Mesodermal cell (in vitro differentiated cells): ENCODE data around the gene INPP4B.

Source experiments
- H3K27ac ChIP-seq: 2 replicates; pipeline ENCODE4 v1.7.0; 2013; ENCODE audit warnings: mild to moderate bottlenecking, low read depth, low read length, moderate library complexity; ENCODE audit not compliant: severe bottlenecking
- H3K36me3 ChIP-seq: 2 replicates; pipeline ENCODE4 v1.7.1; 2013; ENCODE audit warnings: mild to moderate bottlenecking, low read length, moderate library complexity; ENCODE audit not compliant: control insufficient read depth, insufficient read depth
- H3K4me1 ChIP-seq: one replicate; pipeline ENCODE4 v1.7.1; 2013; ENCODE audit warnings: mild to moderate bottlenecking, low read length; ENCODE audit not compliant: insufficient read depth, control insufficient read depth, poor library complexity, severe bottlenecking
- H3K4me3 ChIP-seq: 2 replicates; pipeline ENCODE4 v1.7.0; 2013; ENCODE audit warnings: low read length, control low read depth, mild to moderate bottlenecking; ENCODE audit not compliant: insufficient read depth, poor library complexity, severe bottlenecking; ENCODE audit errors: extremely low read depth
- H3K9me3 ChIP-seq: 2 replicates; pipeline ENCODE4 v1.7.1; 2013; ENCODE audit warnings: mild to moderate bottlenecking, low read length, moderate library complexity; ENCODE audit not compliant: control insufficient read depth
- WGBS, 2 experiments: methylation state at CpG; one replicate each; pipeline ENCODE4 v1.1.5; 2013; ENCODE audit warnings: missing lambda C conversion rate in 2 of 2; ENCODE audit not compliant: insufficient coverage in 2 of 2; 5-methylcytosine and 5-hydroxymethylcytosine counted together

The INPP4B gene

DNA sequence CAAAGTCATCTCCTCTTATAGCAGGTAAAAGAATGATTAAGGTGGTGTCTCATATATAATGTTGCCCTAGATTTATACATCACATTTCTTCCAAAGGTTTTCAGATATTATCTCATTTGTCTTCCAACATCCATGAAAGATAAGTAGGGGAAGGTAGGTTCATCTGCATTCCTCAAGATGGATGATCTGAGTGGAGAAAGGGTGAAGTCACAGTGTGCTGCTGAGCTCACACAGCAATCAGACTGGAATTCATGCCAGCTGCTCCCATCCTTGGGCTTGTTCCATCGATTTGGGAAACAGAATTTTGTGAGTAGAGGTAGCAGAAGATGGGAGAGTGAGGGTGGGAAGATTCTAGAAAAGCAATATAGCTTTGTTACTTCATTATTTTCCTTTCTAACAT is 482.4 kb downstream of the INPP4B start:
- Histone ChIP-seq H3K9me3 (no peaks in the 10 kb centered on the region), H3K4me1 (no peaks in the 10 kb centered on the region), H3K36me3 (no peaks in the 10 kb centered on the region), H3K27ac (no peak overlapping the region), H3K4me3 (no peak overlapping the region)
- WGBS, 2 experiments: 50% methylated on average over 1 of the region's 1 CpG; no CpG with 5 or more reads in 1 of the 2 experiments

DNA sequence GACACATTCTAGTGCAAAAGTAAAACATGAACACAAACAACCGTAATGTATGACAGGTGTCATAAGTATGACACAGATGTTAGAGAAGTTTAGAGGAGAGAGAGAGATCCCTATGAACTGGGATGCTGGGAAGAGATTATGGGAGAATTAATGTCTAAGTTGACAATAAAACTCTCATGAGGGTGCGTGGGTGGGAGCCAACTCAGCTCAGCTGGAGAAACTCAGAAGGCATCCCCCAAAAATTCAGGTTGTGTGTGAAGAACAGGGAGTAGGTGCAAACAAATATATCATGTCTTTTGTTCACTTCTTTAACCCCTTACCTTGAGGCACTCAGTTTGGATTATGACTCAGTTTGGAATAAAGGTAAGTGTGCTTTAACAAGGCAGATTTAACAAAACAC is 484.1 kb downstream of the INPP4B start:
- Histone ChIP-seq H3K36me3 (no peaks in the 10 kb centered on the region), H3K4me1 (no peaks in the 10 kb centered on the region), H3K27ac (no peak overlapping the region), H3K4me3 (no peak overlapping the region), H3K9me3 (no peaks in the 10 kb centered on the region)
- 90 to 100% methylated on average over 1 of the region's 2 CpGs for WGBS, 2 experiments

DNA sequence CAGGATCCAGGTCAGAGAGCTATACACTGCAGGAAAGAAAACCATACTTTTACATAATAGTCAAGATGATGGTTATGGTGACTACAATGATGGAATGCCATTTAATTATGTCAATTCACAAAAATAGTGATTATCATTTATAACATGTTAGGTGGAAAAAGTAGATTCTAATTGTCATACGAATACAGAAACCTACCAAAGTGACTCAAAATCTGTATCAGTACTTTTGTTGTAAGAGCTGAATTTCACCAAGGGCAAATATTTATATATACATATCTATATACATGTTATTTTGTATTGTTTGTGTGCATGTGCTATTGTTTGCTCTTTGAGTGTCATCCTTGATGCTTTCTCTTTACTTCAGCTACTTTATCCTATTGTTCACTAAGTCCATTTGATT is 485.4 kb downstream of the INPP4B start:
- Histone ChIP-seq H3K4me1 (no peaks in the 10 kb centered on the region), H3K36me3 (no peaks in the 10 kb centered on the region), H3K4me3 (no peak overlapping the region), H3K9me3 (no peaks in the 10 kb centered on the region), H3K27ac (no peak overlapping the region)
- no CpG with 5 or more reads among the region's 1 CpG for WGBS, 2 experiments

DNA sequence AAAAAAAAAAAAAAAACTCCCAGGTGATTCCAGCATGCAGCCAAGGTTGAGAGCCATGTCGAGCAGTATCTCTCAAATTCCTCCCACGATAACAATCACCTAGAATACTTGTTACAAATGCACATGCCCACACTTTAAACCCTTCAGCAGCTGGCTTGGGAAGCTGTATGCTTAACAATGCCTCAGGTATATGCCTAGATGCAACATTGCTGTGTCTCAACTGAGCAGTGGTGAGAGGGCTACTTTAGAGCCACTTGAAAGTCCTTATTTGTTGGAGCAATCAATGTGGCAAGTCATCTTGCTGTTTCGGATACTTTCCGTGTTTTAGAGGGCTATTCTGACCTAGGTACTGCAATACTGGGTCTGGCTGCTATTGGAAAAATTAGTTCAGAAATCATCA is 487.4 kb downstream of the INPP4B start:
- WGBS, 2 experiments: 88 to 100% methylated on average over 2 to 4 of the region's 4 CpGs
- Histone ChIP-seq H3K27ac (no peak overlapping the region), H3K36me3 (no peaks in the 10 kb centered on the region), H3K4me1 (no peaks in the 10 kb centered on the region), H3K9me3 (no peaks in the 10 kb centered on the region), H3K4me3 (no peak overlapping the region)

DNA sequence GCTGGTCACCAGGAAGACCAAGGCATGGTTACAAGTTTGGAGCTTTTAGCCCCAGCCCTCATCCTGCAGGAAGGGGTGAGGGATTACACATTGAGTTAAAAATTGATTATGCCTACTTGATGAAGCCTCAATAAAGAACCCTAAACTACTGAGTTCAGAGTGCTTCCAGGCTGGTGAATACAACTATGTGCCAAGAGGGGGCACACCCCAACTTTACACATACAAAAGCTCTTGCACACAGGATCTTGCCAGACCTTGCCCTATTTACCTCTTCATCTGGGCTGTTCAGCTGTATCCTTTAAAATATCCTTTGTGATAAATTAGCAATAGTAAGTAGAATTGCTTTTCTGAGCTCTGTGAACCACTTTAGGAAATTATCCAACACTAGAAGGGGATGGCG is 489.3 kb downstream of the INPP4B start:
- Histone ChIP-seq H3K27ac (no peak overlapping the region), H3K36me3 (no peaks in the 10 kb centered on the region), H3K4me1 (peaks cover 3% of the 10 kb centered on the region), H3K9me3 (no peaks in the 10 kb centered on the region), H3K4me3 (no peak overlapping the region)
- WGBS, 2 experiments: 88% methylated on average over 1 of the region's 1 CpG; no CpG with 5 or more reads in 1 of the 2 experiments

DNA sequence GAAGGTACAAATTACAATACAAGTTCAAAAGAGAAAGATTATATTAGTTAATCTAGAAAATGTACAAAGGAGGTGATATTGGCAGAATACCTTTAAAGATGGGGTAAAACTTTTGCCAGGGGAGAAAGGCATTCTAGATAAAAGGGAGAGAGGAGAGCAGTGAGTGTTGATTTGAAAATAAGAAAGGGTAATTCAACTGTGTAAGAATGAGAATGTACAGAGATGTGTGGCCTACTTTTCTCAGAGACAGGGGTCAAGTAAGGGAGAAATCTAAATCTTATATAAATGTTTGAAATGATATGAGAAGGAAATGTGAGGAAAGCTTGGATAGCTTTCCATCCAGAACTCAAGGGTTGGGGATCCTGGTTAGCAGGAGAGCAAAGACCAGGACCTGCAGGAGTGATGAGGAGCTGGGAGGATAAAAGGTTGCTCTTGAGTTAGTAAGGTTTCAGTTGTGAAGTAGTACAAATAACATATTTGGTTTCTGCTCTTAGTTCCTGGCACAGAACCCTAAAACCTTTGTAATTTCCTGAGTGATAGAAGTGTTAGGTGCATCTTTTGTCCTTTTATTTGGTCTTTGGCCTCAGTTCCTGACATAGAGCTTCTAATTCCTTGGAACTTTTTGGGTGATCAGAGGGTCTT is 489.9 kb downstream of the INPP4B start:
- Histone ChIP-seq H3K36me3 (no peaks in the 10 kb centered on the region), H3K9me3 (no peaks in the 10 kb centered on the region), H3K27ac (no peak overlapping the region), H3K4me1 (peaks cover 3% of the 10 kb centered on the region), H3K4me3 (no peak overlapping the region)

DNA sequence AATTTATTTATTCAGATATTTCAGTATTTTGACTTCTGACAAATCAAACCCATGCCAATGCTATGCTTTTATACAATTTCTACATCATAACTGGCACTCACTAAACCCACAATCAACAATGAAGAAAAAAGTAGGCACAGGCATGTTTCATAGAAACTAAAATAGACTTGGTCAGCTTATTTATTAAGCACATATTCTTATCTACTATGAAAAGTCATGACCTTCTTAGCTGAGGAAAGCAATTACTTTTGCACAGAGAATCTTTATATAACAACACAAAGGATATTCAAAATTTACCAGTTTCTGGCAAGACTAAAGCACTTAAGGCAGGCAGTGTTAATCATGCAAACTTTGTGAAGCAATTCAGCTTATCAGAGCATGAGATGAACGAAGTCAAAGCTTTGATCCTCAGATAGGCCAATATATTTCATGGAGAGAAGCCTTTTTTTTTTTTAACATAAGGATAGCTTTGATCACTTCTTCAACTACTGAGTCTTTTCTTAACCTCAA is 490.6 kb downstream of the INPP4B start:
- no peak overlapping the region for H3K27ac ChIP-seq
- no peaks in the 10 kb centered on the region for H3K9me3 ChIP-seq
- peaks cover 3% of the 10 kb centered on the region for H3K4me1 ChIP-seq
- no peak overlapping the region for H3K4me3 ChIP-seq
- WGBS, 2 experiments: 80% methylated on average over 1 of the region's 1 CpG; no CpG with 5 or more reads in 1 of the 2 experiments
- no peaks in the 10 kb centered on the region for H3K36me3 ChIP-seq

DNA sequence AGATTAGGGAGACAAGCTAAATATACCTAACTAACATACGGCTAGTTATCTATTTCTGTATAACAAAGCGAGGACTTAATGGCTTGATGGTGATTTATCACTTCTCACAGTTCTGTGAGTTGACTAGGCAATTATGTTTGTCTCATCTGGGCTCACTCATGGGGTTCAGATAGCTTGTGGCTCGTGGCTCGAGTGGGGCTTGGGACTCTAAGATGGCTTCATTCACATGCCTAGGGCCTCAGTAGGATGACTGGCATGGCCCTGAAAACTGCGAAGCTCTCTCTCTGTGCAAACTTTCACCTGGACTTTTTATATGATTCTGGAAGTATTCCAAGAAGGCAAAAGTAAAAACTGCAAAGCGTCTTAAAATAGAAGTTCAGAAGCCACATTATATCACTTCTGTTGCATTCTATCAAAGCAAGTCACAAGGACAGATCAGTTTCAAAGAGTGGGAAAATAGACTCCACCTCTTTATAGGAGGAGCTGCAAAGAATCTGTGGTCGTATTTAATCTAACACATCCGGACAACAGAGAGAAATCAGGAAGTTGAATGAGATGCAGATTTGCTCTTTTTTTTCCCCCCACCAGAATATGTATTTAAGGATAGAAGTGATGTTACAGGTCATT is 491.2 kb downstream of the INPP4B start:
- no peaks in the 10 kb centered on the region for H3K36me3 ChIP-seq
- H3K4me3 ChIP-seq: no peak overlapping the region
- H3K9me3 ChIP-seq: no peaks in the 10 kb centered on the region
- no peak overlapping the region for H3K27ac ChIP-seq
- WGBS, 2 experiments: 91 to 94% methylated on average over 4 of the region's 8 CpGs
- peaks cover 3% of the 10 kb centered on the region for H3K4me1 ChIP-seq

DNA sequence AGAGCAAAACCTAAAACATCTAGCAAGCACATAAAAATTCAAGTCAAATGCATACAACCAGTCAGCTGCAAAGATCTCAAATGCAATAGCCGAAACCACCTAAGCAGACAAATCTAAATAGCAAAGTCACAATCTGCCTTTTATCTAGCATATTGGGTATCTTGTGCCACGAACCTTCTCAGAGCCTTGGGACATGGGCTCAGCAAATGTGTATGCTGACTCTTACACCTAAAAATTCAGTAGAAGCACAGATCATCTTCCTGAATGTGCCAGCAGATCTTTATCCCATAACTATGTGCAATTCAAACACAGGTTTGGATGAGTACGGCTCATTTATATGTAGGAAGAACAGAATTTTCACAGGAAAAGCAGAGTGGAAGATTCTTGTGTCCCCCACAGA is 492.1 kb downstream of the INPP4B start:
- H3K9me3 ChIP-seq: no peaks in the 10 kb centered on the region
- WGBS, 2 experiments: 82 to 100% methylated on average over 2 to 3 of the region's 3 CpGs
- no peaks in the 10 kb centered on the region for H3K36me3 ChIP-seq
- H3K4me1 ChIP-seq: peaks cover 3% of the 10 kb centered on the region
- no peak overlapping the region for H3K4me3 ChIP-seq
- no peak overlapping the region for H3K27ac ChIP-seq

DNA sequence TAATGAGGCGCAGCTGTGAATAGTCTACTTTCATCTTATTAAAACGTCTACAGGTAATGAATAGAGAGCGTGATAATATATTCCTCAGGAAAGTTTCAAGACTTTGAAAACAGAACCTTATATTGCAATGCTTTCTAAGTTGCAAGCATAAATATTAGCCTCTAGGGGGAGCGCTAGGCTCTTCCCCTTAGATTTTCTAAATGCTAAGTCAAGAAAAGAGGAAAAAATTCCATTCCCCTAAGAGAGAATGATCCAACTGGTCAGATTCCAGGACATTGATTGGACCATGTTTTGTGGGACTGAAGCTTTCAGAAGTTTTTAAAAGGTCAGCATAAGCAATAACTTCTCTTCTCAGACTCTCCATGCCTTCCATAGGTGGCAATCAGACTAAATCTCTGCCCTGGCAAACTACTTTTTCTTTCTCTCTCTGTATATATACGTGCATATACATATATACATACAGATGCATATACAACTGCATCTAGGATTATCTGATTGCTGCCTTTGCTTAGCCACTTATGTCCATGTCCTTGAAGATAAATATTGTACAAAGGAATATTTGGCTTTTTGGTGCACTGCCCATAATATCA is 492.9 kb downstream of the INPP4B start:
- Histone ChIP-seq H3K36me3 (no peaks in the 10 kb centered on the region), H3K4me1 (peaks cover 3% of the 10 kb centered on the region), H3K9me3 (no peaks in the 10 kb centered on the region), H3K4me3 (no peak overlapping the region), H3K27ac (no peak overlapping the region)
- no CpG with 5 or more reads among the region's 5 CpGs for WGBS, 2 experiments

DNA sequence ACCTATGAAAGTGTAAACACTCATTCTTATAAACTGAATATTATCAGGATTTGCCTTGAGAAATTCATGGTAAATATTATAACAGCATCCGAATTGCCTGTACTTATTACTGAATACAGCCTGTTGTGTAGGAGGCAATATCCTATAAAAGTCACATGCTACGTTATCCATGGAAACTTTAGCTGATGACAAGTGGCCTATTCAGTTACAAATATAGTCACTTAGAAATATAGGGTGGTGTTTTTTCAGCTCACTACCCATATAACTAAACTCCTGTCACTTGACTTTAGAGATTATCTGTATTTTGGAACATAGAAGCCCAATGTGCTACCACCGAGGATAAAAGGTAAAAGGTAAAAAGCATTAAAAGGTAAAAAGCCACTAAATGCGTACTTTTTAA is 493.4 kb downstream of the INPP4B start:
- no peak overlapping the region for H3K4me3 ChIP-seq
- H3K27ac ChIP-seq: no peak overlapping the region
- no peaks in the 10 kb centered on the region for H3K9me3 ChIP-seq
- peaks cover 3% of the 10 kb centered on the region for H3K4me1 ChIP-seq
- no CpG with 5 or more reads among the region's 4 CpGs for WGBS, 2 experiments
- H3K36me3 ChIP-seq: no peaks in the 10 kb centered on the region
